G401.6 (cell line): Measurements from ENCODE around the gene AASS.
A peak's percentile ranks its signal among the peaks of the same experiment; 100 is the strongest.

Experiments used
- FAIRE-seq: peaks from 2 replicates; lab custom pipeline; 2012; peaks lifted over from hg19 to GRCh38; lab: Jason Lieb, UNC

AASS gene

GRCh38 chr7:122118757-122119156 lies 25.3 kb downstream of the AASS start:
- no peak for FAIRE-seq

DNA sequence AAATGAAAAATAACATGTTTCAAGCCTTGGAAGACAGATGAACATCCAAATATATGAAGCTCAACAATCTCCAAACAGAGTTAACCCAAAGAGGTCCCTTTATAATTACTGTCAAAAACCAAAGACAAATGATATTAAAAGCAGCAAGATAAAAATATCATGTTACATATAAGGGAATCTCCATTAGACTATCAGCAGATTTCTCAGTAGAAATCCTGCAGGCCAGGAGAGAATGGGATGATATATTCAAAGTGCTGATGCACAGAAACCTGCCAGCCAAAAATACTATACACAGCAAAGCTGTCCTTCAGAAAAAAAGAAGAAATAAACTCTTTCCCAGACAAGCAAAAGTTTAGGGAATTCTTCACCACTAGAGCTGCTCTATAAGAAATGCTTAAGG lies 41.0 kb downstream of the AASS start:
- no peak for FAIRE-seq

GRCh38 chr7:122100021-122100420 lies 44.0 kb downstream of the AASS start:
- FAIRE-seq = no peak

GRCh38 chr7:122095642-122096041 lies 48.4 kb downstream of the AASS start:
- FAIRE-seq = no peak

DNA sequence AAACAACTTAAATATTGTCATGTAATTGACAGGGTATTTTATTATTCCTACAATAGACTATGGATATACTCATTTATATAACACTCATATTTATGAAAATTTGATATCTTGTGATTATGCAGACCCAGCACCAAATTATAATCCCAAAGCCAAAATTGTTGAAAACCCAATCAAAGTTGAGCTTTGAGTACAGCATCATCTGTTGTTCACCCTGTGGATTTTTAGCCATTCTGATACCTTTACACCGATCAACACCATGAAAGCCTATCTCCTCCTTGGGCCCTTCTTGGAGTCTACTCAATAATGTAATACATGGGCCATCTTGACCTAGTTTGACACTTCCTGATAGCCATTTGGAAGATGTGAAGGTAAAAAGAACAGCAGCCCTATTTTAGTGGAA lies 49.5 kb downstream of the AASS start:
- FAIRE-seq = no peak

DNA sequence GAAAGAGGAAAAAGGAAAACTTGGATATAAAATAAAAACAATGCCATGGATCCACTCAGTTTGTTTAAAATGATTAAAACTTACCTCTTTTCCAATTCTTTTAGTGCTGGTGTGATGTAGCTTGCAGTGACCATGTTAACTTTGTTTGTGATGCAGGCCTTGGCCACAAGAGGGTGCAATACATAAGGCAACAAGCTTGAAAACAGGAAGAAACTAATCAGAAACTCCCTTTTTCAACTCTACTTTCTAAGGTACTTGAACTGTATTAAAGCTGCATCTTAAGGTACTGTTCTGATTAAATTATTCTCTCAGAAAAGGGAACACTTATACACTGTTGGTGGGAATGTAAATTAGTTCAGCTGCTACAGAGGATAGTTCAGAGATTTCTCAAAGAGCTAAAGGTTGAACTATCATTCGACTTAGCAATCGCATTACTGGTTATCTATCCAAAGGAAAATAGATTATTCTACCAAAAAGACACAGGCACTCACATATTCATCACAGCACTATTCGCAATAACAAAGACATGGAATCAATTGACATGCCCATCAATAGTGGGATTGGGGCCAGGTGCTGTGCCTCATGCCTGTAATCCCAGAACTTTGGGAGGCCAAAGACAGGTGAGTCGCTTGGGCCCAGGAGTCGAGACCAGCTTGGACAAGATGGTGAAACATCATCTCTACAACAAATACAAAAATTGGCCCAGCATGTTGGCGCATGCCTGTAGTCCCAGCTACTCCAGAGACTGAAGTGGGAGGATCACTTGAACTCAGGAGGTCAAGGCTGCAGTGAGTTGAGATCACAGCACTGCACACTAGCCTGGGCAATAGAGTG lies 50.9 kb downstream of the AASS start:
- FAIRE-seq = peak; percentile 76

- no peak for FAIRE-seq
Observed at GRCh38 chr7:122082670-122083069, 61.4 kb downstream of the AASS start.

DNA sequence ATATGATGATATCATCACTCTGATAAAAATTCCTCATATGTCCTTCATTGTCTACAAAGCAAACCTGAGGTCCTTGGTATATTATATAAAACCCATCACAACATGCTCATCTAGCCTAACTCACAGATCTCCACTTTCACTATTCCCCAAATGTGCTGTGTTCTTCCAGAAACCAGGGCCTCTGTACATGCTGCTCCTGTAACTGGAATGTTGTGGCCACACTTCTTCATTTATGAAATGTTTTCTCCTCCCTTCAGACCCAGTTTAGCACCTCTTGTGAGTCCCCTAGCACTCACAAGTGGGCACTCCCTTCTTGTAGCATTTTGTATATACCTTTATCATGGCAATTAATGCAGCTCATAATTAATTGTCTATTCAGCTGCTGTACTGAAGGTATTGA lies 61.9 kb downstream of the AASS start:
- FAIRE-seq = no peak

- FAIRE-seq = no peak
Observed at GRCh38 chr7:122073635-122074034, 70.4 kb downstream of the AASS start.

DNA sequence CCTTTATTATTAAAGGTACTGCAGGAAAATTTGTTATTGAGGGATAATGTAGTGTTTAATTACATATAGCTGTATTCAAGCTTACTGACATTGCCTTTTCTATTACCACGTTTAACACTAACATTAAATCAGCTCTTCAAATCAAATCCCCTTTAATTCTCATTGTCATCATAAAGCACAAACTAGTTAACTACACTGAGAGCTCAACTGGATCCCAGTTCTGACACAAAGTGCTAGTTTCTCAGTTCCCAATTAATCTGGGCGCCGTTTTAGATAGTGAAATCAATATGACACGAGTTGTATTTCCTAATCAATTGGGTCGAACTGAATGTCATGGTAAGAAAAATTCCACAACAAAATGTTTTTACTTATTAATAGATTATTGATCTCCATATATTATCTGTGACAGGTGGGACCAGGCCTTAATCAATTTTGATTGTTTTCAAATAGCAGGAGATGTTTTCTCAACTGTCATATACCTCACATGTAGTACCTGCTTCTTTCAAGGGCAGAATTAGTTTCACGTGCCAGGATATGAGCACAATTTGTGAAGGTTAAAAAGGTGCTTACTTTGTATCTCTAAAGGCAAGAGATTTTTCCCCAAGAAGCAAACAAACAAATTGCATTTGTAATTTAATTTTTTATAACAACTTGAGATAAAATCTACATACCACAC lies 71.0 kb downstream of the AASS start:
- no peak for FAIRE-seq

DNA sequence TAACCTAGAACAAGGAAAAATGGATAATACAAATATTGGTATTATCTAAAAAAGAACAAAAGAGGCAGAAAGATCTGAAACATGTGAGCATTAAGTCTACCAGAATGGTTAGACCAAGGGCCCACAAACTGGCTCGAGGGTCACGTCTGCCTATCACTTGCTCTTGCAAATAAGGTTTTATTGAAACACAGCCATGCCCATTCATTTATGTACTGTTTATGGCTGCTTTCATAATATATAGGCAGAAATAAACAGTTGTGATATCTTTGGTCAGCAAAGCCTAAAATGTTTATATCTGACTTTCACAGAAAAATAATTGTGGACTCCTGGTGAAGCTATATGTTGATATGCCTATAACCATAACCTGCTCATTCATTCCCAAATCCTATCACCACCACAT lies 71.8 kb downstream of the AASS start:
- FAIRE-seq = no peak

DNA sequence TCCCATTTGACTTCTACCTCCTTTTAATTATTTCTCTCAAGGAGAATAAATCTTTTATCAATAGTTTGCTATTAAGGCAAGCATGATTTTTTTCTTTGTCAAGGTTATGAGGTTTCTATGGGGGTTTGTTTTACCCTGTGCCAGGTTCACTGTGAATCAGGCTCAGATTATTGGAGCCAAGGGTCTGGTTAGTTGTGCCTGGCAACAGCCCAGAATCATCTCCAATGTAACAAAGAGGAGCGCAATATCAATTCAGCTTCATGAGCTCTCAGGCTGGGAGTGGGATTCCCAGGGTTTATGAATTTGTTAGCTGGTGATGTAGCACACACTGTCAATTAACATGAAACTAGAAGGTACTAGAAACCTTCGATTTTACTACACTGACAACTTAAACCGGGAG lies 73.2 kb downstream of the AASS start:
- FAIRE-seq = no peak

DNA sequence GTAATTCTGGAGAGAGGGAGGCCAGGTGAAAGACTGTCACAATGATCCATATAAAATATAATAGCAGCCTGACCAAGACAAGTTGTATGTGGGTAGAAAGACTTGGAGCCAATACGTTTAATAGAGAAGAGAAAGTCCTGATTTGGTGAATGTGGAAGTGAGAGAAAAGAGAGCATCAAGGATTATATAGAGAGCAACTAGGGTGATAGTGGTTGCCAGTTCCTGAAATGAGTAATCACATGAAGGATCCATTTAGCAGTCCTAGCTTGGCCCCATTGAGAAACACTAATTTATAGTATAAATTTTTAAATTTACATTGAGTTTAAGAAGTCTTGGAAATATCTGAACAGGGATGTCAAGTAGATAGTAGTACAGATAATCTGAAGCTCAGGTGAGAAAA lies 74.0 kb downstream of the AASS start:
- no peak for FAIRE-seq

GRCh38 chr7:122068999-122069398 lies 75.0 kb downstream of the AASS start:
- FAIRE-seq = no peak

DNA sequence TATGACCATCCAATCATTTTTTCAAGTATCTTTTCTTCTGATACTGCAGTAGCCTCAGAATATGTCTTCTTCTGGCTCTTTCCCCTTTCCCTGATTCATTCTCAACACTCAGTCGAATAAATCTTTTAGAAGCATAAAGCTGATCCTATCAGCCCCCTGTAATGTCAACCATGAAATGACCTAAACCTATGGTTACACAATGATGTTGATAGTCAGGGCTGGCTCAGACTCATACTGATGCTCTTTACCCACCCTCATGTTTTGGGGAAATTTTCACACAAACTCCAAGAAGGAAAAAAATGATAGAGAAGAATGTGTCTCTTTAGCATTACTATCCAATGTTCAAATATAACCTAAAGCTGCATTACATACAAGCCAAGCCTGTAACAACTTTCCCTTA lies 76.0 kb downstream of the AASS start:
- FAIRE-seq = no peak

DNA sequence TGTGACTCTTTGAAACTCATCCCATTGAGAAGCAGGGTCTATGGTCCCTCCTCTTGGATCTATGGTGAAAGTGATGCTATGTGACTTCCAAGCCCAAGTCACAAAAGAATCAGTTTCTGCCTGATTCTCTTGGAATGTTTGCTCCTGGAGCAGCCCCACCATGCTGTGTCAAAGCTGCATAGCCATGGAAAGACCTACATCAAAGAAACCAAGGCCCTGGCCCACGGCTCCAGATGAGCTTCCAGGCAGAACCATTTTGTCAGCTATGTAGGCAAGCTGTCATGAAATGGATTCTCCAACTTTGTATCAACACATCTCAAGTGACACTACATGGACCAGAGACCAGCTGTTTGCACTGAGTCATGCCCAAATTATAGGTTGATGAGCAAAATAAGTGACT lies 77.0 kb downstream of the AASS start:
- no peak for FAIRE-seq

DNA sequence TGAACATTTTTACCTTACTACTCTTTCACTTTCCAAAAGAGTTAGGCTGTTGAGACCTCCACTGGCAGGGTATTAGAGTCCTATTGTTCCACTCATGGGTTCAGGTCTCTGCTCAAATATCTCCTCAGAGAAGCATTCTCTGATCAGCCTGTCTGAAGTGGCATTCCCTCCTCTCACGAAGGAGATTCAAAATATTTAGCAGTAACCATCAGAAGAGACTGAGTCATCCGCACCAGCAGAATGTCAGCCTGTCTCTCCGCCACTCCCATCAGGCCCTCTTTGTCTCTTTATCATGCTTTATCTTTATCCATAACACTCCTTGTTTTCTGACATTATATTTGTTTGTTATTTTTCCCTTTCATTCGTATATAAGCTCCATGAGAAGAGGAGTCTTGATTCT lies 79.1 kb downstream of the AASS start:
- FAIRE-seq = no peak

GRCh38 chr7:122063146-122063545 lies 80.9 kb downstream of the AASS start:
- FAIRE-seq = no peak

- no peak for FAIRE-seq
Observed at GRCh38 chr7:122059542-122059941, 84.5 kb downstream of the AASS start.

DNA sequence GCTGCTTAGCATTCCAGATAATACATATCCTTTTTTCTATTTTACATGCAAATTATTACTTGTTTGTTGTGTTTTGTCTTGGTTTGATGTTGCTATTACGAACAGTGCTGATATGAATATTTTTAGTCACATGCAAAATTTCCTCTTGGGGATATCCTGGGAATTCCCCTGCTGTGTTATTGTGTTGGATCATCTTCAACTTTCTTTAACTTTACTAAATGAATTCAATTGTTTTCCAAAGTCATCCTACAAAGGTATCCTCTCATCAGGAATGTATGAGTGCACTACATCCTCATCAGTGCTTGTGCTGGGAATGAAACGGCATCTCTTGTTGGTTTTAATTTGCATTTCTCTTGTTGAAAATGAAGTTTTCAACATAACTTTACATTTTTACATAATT lies 87.1 kb downstream of the AASS start:
- FAIRE-seq = no peak

DNA sequence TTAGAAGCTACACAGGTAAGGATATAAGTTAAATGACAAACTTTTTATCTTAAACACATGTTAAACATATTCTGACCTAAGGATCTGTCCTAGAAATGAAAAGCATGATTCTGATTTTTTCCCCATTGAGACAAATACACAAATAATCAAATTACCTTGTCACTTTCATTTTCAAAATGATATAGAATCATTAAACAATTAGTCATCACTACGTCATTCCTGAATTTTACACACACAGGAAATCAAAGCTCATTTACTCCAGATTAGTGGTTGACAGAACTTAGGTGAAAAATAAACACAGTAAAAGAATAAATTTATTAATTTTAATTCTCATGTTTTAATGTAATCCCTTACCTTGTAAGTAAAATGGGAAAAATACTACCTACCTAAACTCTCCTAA lies 89.0 kb downstream of the AASS start:
- no peak for FAIRE-seq

- no peak for FAIRE-seq
Observed at GRCh38 chr7:122054393-122054792, 89.7 kb downstream of the AASS start.

- FAIRE-seq = no peak
Observed at GRCh38 chr7:122046402-122046801, 97.6 kb downstream of the AASS start.

DNA sequence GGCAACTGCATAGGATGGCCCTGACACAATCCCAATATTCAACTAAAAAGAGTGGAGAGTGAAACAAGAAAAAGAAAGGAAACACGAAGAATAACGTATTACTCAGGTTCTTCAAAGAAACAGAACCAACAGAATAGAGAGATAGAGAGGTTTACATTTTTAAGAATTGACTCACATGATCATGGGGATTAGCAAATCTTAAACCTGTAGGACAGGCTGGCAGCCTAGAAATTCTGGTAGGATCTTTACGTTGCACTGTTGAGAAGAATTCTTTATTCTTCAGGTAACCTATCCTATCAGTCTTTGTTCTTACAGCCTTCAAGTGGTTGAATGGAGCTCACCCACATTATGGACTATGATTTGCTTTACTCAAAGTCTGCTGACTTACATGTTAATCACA lies 103.9 kb downstream of the AASS start:
- FAIRE-seq = no peak
